H1 (cell line): ENCODE results near the gene RNASEL. TPM values are rescaled to one million over a fixed set of nuclear protein-coding genes. Genes with fewer than 3 reads are reported as not detected.

Experiments
- BRCA1 ChIP-seq: IDR thresholded peaks from 2 replicates; pipeline ENCODE4 v1.6.1; 2012; ENCODE audit warnings: low read depth, low read length, improper control_type of control experiment
- CBX5 ChIP-seq: fragments of 300-800, 300-1000 bp; sonication (generic); IDR thresholded peaks from 2 replicates; pipeline ENCODE4 v1.7.1; 2016; ENCODE audit warnings: antibody characterized with exemption, low read length, low read depth
- CBX8 ChIP-seq: fragments of 300-800, 300-1000 bp; sonication (generic); IDR thresholded peaks from 2 replicates; pipeline ENCODE4 v1.7.1; 2016; ENCODE audit warnings: low read depth, low read length, borderline replicate concordance
- CEBPB ChIP-seq: IDR thresholded peaks from 2 replicates; pipeline ENCODE4 v1.6.1; 2012; ENCODE audit warnings: low read depth, low read length
- JUN ChIP-seq: IDR thresholded peaks from 2 replicates; pipeline ENCODE4 v1.6.1; 2011; ENCODE audit warnings: low read depth, mild to moderate bottlenecking, improper control_type of control experiment, low read length
- JUND ChIP-seq: IDR thresholded peaks from 2 replicates; pipeline ENCODE4 v1.6.1; 2011; ENCODE audit warnings: mild to moderate bottlenecking, improper control_type of control experiment, low read length
- SAP30 ChIP-seq: fragments of 300-600 bp; sonication (generic); IDR thresholded peaks from 2 replicates; pipeline ENCODE4 v1.7.1; 2012; ENCODE audit warnings: low read length, moderate library complexity, mild to moderate bottlenecking, inconsistent platforms; ENCODE audit not compliant: insufficient read depth, insufficient replicate concordance
- polyA plus RNA-seq, 7 experiments: library from polyadenylated mRNA; depleted of rRNA in 3 of 7; stranded (reverse) in 5 of 7; unstranded in 2 of 7; fragments of >200 nt in 5 of 7; fragments of 200-250 nt in 2 of 7; gene quantifications; 1 replicate in 5 of 7; 2 replicates in 1 of 7; 4 replicates in 1 of 7; pipeline versions ENCODE4 v1.2.1 to v1.2.3, GENCODE V29; 2011 to 2013; ENCODE audit warnings: missing spikeins in 2 of 7, mixed read lengths in 2 of 7
- total RNA-seq: library from RNA; stranded (reverse); fragmentation: NEBNext Ultra II Directional; extraction: Animal tissue kit (Norgen Biotek cat#: 25700); gene quantifications from 2 replicates; pipeline ENCODE4 v1.2.1, GENCODE V29; 2021
- TF ChIP-seq, protein P1 (sequence below): fragments of 300-600 bp; sonication (generic); IDR thresholded peaks from 2 replicates; pipeline ENCODE4 v1.7.1; 2012; ENCODE audit warnings: low read length, moderate library complexity, mild to moderate bottlenecking, inconsistent platforms; ENCODE audit not compliant: insufficient replicate concordance
- TF ChIP-seq, protein P2 (sequence below): IDR thresholded peaks from 2 replicates; pipeline ENCODE4 v1.6.1; 2012; ENCODE audit warnings: low read length, inconsistent platforms

The RNASEL gene
- total and polyA plus RNA-seq, 2 of the 8 experiments (the other 6 are each of a cell fraction or from before 2014, with no cell fraction given): 0.39 to 0.78 TPM

GRCh38 chr1:182560392-182560984 lies 28.6 kb downstream of the RNASEL start (continued):
- TF ChIP-seq, protein P1, sequence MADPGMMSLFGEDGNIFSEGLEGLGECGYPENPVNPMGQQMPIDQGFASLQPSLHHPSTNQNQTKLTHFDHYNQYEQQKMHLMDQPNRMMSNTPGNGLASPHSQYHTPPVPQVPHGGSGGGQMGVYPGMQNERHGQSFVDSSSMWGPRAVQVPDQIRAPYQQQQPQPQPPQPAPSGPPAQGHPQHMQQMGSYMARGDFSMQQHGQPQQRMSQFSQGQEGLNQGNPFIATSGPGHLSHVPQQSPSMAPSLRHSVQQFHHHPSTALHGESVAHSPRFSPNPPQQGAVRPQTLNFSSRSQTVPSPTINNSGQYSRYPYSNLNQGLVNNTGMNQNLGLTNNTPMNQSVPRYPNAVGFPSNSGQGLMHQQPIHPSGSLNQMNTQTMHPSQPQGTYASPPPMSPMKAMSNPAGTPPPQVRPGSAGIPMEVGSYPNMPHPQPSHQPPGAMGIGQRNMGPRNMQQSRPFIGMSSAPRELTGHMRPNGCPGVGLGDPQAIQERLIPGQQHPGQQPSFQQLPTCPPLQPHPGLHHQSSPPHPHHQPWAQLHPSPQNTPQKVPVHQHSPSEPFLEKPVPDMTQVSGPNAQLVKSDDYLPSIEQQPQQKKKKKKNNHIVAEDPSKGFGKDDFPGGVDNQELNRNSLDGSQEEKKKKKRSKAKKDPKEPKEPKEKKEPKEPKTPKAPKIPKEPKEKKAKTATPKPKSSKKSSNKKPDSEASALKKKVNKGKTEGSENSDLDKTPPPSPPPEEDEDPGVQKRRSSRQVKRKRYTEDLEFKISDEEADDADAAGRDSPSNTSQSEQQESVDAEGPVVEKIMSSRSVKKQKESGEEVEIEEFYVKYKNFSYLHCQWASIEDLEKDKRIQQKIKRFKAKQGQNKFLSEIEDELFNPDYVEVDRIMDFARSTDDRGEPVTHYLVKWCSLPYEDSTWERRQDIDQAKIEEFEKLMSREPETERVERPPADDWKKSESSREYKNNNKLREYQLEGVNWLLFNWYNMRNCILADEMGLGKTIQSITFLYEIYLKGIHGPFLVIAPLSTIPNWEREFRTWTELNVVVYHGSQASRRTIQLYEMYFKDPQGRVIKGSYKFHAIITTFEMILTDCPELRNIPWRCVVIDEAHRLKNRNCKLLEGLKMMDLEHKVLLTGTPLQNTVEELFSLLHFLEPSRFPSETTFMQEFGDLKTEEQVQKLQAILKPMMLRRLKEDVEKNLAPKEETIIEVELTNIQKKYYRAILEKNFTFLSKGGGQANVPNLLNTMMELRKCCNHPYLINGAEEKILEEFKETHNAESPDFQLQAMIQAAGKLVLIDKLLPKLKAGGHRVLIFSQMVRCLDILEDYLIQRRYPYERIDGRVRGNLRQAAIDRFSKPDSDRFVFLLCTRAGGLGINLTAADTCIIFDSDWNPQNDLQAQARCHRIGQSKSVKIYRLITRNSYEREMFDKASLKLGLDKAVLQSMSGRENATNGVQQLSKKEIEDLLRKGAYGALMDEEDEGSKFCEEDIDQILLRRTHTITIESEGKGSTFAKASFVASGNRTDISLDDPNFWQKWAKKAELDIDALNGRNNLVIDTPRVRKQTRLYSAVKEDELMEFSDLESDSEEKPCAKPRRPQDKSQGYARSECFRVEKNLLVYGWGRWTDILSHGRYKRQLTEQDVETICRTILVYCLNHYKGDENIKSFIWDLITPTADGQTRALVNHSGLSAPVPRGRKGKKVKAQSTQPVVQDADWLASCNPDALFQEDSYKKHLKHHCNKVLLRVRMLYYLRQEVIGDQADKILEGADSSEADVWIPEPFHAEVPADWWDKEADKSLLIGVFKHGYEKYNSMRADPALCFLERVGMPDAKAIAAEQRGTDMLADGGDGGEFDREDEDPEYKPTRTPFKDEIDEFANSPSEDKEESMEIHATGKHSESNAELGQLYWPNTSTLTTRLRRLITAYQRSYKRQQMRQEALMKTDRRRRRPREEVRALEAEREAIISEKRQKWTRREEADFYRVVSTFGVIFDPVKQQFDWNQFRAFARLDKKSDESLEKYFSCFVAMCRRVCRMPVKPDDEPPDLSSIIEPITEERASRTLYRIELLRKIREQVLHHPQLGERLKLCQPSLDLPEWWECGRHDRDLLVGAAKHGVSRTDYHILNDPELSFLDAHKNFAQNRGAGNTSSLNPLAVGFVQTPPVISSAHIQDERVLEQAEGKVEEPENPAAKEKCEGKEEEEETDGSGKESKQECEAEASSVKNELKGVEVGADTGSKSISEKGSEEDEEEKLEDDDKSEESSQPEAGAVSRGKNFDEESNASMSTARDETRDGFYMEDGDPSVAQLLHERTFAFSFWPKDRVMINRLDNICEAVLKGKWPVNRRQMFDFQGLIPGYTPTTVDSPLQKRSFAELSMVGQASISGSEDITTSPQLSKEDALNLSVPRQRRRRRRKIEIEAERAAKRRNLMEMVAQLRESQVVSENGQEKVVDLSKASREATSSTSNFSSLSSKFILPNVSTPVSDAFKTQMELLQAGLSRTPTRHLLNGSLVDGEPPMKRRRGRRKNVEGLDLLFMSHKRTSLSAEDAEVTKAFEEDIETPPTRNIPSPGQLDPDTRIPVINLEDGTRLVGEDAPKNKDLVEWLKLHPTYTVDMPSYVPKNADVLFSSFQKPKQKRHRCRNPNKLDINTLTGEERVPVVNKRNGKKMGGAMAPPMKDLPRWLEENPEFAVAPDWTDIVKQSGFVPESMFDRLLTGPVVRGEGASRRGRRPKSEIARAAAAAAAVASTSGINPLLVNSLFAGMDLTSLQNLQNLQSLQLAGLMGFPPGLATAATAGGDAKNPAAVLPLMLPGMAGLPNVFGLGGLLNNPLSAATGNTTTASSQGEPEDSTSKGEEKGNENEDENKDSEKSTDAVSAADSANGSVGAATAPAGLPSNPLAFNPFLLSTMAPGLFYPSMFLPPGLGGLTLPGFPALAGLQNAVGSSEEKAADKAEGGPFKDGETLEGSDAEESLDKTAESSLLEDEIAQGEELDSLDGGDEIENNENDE: no peak
- no peak for TF ChIP-seq SAP30
- TF ChIP-seq CBX8: no peak
- TF ChIP-seq JUND: no peak
- TF ChIP-seq CEBPB: no peak
- TF ChIP-seq JUN: no peak
- no peak for TF ChIP-seq BRCA1
- TF ChIP-seq, protein P2, sequence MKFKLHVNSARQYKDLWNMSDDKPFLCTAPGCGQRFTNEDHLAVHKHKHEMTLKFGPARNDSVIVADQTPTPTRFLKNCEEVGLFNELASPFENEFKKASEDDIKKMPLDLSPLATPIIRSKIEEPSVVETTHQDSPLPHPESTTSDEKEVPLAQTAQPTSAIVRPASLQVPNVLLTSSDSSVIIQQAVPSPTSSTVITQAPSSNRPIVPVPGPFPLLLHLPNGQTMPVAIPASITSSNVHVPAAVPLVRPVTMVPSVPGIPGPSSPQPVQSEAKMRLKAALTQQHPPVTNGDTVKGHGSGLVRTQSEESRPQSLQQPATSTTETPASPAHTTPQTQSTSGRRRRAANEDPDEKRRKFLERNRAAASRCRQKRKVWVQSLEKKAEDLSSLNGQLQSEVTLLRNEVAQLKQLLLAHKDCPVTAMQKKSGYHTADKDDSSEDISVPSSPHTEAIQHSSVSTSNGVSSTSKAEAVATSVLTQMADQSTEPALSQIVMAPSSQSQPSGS: no peak
- TF ChIP-seq CBX5: no peak
